Stimulated activated naive CD4-positive, alpha-beta T cell (primary cell): ENCODE data around the gene NRCAM.

Experiments used
- DNase-seq, 6 experiments: peaks; one replicate each; lab custom pipeline; 2025; lab: John Stamatoyannopoulos, UW

NRCAM gene

GRCh38 chr7:108308276-108308675, 148.0 kb downstream of the NRCAM start:
- no peak for DNase-seq

DNA sequence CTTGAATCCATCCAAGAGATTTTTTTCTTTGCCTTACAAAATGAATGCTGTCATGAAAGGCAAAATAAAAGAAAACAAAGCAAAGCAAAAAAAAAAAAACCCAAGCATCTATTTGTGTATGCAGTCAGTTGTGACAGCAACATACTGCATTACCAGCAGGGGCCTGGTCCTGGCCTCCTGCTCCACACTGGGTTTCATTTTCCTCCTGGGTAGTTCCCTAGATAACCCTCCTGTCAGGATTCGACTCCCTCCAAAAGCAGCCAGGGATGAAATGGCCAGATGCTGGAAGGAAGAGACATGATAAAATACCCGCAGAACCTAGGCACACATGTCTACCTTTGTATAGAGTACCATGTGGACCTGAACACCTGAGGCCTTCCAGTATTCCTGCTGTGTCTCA, 148.6 kb downstream of the NRCAM start:
- DNase-seq = no peak

DNA sequence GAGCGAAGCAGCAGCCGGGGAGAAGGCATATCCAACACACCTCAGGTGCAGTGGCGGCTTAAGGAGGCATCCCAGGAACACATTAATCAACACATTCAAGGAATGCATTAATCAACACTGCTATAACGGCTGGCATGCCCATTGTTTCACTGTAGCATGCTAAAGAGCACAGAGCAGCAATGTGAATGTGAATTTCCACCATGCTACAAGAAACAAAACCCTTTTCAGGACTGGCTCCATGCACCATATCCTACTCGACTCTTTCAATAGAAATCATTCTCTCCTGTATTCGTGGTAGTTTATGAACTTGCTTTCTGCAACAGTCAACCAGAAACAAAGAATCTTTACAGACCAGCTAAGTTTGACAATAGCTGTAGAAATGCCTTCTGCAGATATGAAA, 149.0 kb downstream of the NRCAM start:
- no peak for DNase-seq

DNA sequence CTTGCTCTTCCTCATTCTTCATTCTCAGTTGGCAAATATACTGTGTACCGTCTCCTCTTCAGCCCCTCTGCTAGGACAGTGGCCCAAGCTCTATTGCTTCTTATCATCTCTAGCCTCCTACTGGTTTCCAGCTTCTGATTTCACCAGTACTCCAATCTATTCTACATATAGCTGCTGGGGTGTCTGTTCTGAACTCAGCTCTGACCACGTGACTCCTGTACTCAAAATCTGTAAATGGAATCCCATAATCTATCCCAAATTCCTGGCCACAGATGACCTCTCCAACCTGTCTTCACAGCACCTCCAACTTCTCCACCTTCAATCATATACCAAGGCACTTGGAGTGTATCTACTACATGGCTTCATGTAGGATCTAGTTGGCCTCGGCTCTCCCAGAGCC, 152.9 kb downstream of the NRCAM start:
- no peak for DNase-seq

DNA sequence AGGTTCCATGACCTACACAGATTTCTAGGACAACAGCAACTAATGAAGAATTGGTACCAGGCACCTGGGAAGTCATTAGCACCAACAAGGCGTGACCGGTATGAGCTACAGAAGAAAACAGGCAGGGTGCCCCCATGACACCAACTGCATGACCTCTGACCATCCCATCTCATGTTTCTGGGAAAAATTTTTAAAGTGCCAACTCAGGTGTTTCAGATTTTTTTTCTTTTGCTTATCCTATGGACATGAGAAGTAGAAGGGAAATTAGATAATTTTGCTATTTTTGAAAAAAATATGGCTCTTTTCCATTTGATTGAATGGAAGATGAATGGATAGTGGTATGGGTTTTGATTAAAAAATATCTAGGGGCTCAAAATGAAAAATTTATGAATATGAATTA, 154.8 kb downstream of the NRCAM start:
- DNase-seq = no peak

GRCh38 chr7:108299251-108299973, 156.8 kb downstream of the NRCAM start:
- DNase-seq = no peak

DNA sequence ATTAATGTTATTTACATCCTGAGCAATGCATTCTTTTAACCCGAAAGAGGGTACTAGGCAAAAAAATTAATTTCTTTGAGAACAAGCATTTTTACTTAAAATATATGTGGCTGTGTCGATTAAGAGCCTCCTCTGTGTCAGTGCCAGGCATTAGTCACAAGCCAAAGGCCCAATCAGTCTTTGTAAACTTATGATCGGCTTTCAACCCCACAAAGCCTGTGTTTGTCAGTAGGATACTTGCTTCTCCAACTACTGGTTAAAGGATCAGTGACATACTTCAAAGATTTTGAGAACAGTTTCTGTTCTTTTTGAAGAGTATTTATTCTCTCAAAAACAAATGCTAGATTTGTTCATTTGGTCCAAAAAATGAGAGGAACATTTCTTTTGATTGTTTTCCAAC, 159.3 kb downstream of the NRCAM start:
- no peak for DNase-seq

DNA sequence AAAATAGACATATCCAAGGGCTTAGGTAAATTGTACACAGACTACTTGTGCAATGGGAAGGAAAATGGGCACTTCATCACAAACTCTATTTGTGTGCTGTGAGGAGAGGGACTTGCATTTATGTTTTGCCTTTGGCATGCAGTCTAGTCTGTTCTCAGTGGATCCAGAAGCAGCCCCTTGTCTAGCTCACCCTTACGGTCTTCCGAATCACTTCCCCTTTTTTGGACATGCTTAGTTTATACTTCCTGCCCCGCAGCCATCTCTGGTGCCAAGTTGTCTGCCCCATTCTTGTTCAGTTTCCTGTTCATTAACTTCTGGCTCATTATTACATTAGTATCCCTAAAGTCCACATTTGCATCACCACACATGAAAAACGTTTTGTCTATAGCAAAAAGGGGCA, 161.6 kb downstream of the NRCAM start:
- no peak for DNase-seq

- no peak for DNase-seq
Measured at GRCh38 chr7:108293149-108293612, 163.1 kb downstream of the NRCAM start.

GRCh38 chr7:108292541-108292940, 163.7 kb downstream of the NRCAM start:
- no peak for DNase-seq

GRCh38 chr7:108291791-108292440, 164.3 kb downstream of the NRCAM start:
- no peak for DNase-seq

DNA sequence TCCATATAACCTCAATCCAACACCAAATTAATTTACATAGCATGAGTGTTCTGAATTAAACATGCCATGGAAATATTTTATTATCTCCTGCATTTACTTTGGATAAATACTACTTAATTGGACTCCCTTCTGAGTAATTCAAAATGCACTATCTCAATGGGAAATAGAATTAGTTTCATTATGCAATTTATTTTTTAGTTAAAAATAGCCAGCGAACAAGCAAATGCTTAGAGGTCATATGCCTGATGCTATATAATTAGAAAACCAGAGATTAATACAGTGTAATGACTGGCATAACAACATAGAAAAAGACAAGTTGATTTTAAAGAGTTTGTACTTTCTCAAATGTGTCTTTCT, 165.1 kb downstream of the NRCAM start:
- DNase-seq = no peak

GRCh38 chr7:108290459-108291151, 165.6 kb downstream of the NRCAM start:
- DNase-seq = no peak

- DNase-seq = no peak
Measured at GRCh38 chr7:108289852-108290251, 166.4 kb downstream of the NRCAM start.

DNA sequence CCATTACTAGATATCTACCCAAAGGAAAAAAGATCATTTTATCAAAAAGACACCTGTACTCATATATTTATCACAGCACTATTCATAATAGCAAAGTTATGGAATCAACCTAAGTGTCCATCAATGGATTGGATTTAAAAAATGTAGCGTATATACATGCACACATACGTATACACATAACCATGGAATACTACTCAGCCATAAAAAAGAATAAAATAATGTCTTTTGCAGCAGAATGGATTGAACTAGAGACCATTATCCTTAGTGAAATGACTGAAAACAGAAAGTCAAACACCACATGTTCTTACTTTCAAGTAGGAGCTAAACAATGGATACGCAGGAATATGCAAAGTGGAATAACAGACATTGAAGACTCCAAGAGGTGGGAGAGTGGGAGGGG, 168.4 kb downstream of the NRCAM start:
- no peak for DNase-seq

- DNase-seq = no peak
Measured at GRCh38 chr7:108286290-108286904, 169.8 kb downstream of the NRCAM start.

DNA sequence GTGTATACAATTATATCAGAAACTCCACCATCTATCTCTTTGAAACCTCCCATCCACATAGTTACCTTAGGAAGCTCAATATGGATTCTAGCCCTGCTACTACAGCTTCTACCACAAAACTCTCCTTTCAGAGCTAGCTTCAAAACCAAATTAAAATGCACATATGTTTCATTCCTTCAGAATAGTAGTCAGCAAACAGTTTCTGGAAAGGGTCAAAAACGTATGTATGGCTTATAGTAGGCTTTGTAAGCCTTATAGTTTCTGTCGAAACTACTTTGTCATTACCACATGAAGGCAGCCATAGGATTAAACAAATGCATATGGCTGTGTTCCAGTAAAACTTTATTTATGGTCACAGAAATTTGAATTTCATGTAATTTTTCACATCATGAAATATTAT, 170.5 kb downstream of the NRCAM start:
- DNase-seq = no peak

GRCh38 chr7:108285003-108285368, 171.2 kb downstream of the NRCAM start:
- no peak for DNase-seq

DNA sequence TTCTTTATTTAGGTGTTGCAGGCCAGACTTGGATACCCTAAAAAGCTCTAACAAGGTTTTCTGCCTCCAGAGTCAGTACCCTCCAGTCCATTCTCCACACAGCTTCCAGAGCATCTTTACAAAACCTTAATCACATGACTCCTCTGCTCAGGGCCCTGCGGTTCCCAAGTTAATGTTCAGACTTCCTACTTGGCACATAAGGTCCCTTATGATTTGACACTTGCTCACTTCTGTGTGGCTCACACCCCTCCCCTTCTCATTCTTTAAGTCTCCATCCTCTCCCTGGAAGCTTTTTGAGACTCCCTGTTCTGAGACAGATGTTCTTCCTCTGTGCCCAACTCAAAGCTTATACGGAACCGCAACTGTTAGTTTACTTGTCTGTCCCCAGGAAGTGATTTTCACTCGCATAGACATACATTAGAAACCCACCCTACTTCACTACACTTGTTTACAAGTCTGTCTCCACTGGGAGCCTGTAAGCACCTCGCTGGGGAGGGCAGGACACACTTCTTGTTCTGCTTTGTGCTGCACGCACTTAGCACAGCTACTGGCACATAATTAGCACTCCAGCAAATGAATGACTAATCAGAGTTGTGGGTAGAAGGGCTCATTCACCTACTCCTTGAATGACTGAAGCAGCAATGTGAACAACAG, 171.8 kb downstream of the NRCAM start:
- no peak for DNase-seq

DNA sequence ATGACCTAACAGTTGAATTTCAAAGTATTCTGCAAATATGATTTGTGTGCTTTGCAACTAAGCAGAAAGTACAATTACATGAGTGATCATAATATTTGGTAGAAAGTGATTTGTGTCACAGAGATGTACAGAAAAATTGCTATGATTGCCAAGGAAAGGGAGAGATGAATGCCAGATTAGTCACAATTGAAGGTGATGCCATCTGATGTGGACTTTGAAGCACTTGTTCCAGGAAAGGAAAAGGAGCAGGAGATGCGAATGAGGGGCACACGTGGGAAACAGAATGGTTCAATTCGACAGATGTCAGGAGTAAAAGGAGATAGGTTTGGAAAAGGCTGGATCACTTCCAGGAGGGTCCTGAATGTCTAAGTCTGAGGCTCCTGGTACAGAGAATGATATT, 173.0 kb downstream of the NRCAM start:
- no peak for DNase-seq

- DNase-seq = no peak
Measured at GRCh38 chr7:108282427-108282996, 173.7 kb downstream of the NRCAM start.

DNA sequence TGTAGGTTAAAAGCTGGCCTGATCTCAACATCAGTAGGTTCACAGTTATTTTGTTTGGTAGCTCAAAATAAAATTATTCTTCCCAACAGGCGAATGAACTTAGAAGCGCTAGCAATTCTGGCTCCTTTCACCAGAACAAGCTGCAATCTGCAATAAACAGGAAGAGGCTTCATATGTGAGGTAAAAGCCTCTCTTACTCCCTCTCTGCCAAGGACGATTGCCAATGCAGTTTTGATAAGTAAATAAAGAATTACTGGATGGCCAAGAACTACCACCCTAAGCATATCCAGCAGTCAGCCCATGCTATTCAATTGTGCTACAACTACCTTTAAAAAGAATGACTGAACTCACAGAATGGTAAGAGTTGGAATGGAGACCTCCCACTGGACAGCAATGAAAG, 176.1 kb downstream of the NRCAM start:
- DNase-seq = no peak
